ENCODE data around the gene BTBD16.

Gene BTBD16

GRCh38 chr10:122307669-122308416 lies 36.7 kb downstream of the BTBD16 start:
- ATAC-seq (ENCODE audit: low read depth): peak; percentile 91
- Histone ChIP-seq H3K27me3 (ENCODE audit: insufficient read depth, poor library complexity, severe bottlenecking) (no peaks in the 10 kb centered on the region), H3K9me3 (ENCODE audit: severe bottlenecking) (no peaks in the 10 kb centered on the region), H3K4me1 (ENCODE audit: insufficient read depth, poor library complexity, severe bottlenecking) (peaks cover 40% of the 10 kb centered on the region), H3K4me3 (ENCODE audit: severe bottlenecking) (peak overlapping the region; percentile 2), H3K27ac (ENCODE audit: poor library complexity, severe bottlenecking) (peak overlapping the region; percentile 97), H3K36me3 (ENCODE audit: low read depth) (no peaks in the 10 kb centered on the region)
- TF ChIP-seq CTCF (IDR thresholded peaks at IDR 0.05; ENCODE audit: poor library complexity, severe bottlenecking): no peak
- peak; percentile 78 for DNase-seq (ENCODE audit: low spot score)

GRCh38 chr10:122308417-122309141 lies 37.5 kb downstream of the BTBD16 start:
- Histone ChIP-seq H3K27me3 (ENCODE audit: insufficient read depth, poor library complexity, severe bottlenecking) (no peaks in the 10 kb centered on the region), H3K4me1 (ENCODE audit: insufficient read depth, poor library complexity, severe bottlenecking) (peaks cover 40% of the 10 kb centered on the region), H3K27ac (ENCODE audit: poor library complexity, severe bottlenecking) (peak overlapping the region; percentile 97), H3K9me3 (ENCODE audit: severe bottlenecking) (no peaks in the 10 kb centered on the region), H3K36me3 (ENCODE audit: low read depth) (no peaks in the 10 kb centered on the region), H3K4me3 (ENCODE audit: severe bottlenecking) (no peak overlapping the region)
- no peak for TF ChIP-seq CTCF (IDR thresholded peaks at IDR 0.05; ENCODE audit: poor library complexity, severe bottlenecking)
- ATAC-seq (ENCODE audit: low read depth) (no peak), DNase-seq (ENCODE audit: low spot score) (no peak)

- no peaks in the 10 kb centered on the region for H3K36me3 ChIP-seq (ENCODE audit: low read depth)
- H3K27ac ChIP-seq (ENCODE audit: poor library complexity, severe bottlenecking): peak overlapping the region; percentile 97
- no peak for ATAC-seq (ENCODE audit: low read depth)
- H3K27me3 ChIP-seq (ENCODE audit: insufficient read depth, poor library complexity, severe bottlenecking): no peaks in the 10 kb centered on the region
- no peak for DNase-seq (ENCODE audit: low spot score)
- no peak overlapping the region for H3K4me3 ChIP-seq (ENCODE audit: severe bottlenecking)
- H3K9me3 ChIP-seq (ENCODE audit: severe bottlenecking): no peaks in the 10 kb centered on the region
- no peak for TF ChIP-seq CTCF (IDR thresholded peaks at IDR 0.05; ENCODE audit: poor library complexity, severe bottlenecking)
- H3K4me1 ChIP-seq (ENCODE audit: insufficient read depth, poor library complexity, severe bottlenecking): peaks cover 40% of the 10 kb centered on the region
Measured at GRCh38 chr10:122310311-122311050, 39.4 kb downstream of the BTBD16 start.

GRCh38 chr10:122311051-122311410 lies 39.9 kb downstream of the BTBD16 start:
- TF ChIP-seq CTCF (IDR thresholded peaks at IDR 0.05; ENCODE audit: poor library complexity, severe bottlenecking): no peak
- H3K27ac ChIP-seq (ENCODE audit: poor library complexity, severe bottlenecking): peak overlapping the region; percentile 97

More at GRCh38 chr10:122311051-122311410, 39.9 kb downstream of the BTBD16 start:
- H3K4me3 ChIP-seq (ENCODE audit: severe bottlenecking): no peak overlapping the region
- H3K36me3 ChIP-seq (ENCODE audit: low read depth): no peaks in the 10 kb centered on the region
- ATAC-seq (ENCODE audit: low read depth) (no peak), DNase-seq (ENCODE audit: low spot score) (no peak)
- H3K4me1 ChIP-seq (ENCODE audit: insufficient read depth, poor library complexity, severe bottlenecking): peaks cover 40% of the 10 kb centered on the region
- H3K27me3 ChIP-seq (ENCODE audit: insufficient read depth, poor library complexity, severe bottlenecking): no peaks in the 10 kb centered on the region
- no peaks in the 10 kb centered on the region for H3K9me3 ChIP-seq (ENCODE audit: severe bottlenecking)
